ENCODE results near the gene PYGB.

The PYGB gene

GRCh38 chr20:25271486-25272222 lies 23.8 kb downstream of the PYGB start:
- DNase-seq, result no peak

GRCh38 chr20:25272223-25273000 lies 24.5 kb downstream of the PYGB start:
- no peak for DNase-seq

GRCh38 chr20:25273046-25273445 lies 25.2 kb downstream of the PYGB start:
- no peak for DNase-seq

GRCh38 chr20:25273541-25274358 lies 25.9 kb downstream of the PYGB start:
- DNase-seq, result no peak

GRCh38 chr20:25274481-25274880 lies 26.6 kb downstream of the PYGB start:
- DNase-seq, result no peak

- no peak for DNase-seq
Observed at GRCh38 chr20:25274891-25275812, 27.3 kb downstream of the PYGB start.

- DNase-seq, result no peak
Observed at GRCh38 chr20:25275813-25276532, 28.1 kb downstream of the PYGB start.

- DNase-seq, result no peak
Observed at GRCh38 chr20:25276533-25277050, 28.7 kb downstream of the PYGB start.

GRCh38 chr20:25277051-25277801 lies 29.3 kb downstream of the PYGB start:
- DNase-seq, result no peak

GRCh38 chr20:25277941-25278521 lies 30.1 kb downstream of the PYGB start:
- DNase-seq, result no peak

- DNase-seq, result no peak
Observed at GRCh38 chr20:25278636-25279361, 30.9 kb downstream of the PYGB start.

- no peak for DNase-seq
Observed at GRCh38 chr20:25279403-25279802, 31.5 kb downstream of the PYGB start.

- DNase-seq, result no peak
Observed at GRCh38 chr20:25280051-25280573, 32.2 kb downstream of the PYGB start.

- no peak for DNase-seq
Observed at GRCh38 chr20:25280574-25281535, 33.0 kb downstream of the PYGB start.

GRCh38 chr20:25281541-25281991 lies 33.7 kb downstream of the PYGB start:
- no peak for DNase-seq

- no peak for DNase-seq
Observed at GRCh38 chr20:25282034-25282781, 34.3 kb downstream of the PYGB start.

GRCh38 chr20:25282796-25283195 lies 34.9 kb downstream of the PYGB start:
- no peak for DNase-seq

Measured in activated CD4-positive, alpha-beta T cell treated with anti-CD3 and anti-CD28 coated beads, Interleukin-10, Interleukin-2, amounts not matched to agents 100 ng/mL and 50 ng/mL, durations not matched to agents 16 hours and 8 hours (primary cell).